Measurements from ENCODE around the gene DZIP1L.

DZIP1L gene

DNA sequence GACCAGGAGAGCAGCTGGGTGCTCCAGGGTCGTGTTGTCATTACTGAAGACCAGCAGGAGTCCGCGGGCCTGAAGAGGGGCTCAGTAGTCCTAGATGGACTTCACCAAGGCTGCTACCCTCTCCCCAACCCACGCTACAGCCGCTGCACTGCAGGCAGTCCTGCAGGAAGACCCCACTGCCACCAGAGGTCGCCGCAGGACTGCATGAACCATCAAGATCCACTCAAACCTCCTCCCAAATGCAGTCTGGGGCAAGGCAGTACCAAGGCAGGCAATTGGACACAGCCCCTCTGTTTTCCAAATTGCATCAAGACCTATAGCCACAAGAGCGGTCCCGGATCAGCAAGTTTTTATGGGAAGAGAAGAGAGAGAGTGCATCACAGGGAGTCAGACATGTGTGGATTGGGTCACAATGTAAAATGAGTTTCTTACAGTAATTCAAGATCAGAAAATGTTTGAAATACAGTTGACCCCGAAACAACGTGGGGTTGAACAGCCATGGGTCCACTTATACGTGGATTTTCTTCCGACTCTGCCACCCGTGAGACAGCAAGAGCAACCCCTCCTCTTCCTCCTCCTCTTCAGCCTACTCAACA is 46.7 kb downstream of the DZIP1L start:
- DNase-seq (ENCODE audit: low spot score): peak; percentile 66

DNA sequence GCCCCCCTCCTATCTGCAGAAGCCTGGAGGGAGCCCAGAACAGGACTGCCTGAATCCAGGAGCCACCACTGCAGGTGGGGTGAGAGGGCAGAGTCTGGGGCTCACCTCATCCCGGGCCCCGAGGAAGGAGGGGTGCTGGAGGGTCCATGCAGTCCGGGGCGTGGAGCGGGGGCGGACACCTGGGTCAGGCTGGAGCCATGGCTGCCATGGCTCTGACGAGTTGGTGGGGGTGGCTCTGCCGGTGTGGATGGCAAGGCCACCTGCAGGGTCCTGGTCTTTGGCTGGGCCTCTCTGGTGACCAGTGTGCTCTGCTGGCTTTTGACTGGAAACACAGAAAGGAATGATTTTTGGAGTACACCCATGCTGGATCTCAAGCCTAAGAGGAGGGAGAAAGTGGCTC is 47.4 kb downstream of the DZIP1L start:
- DNase-seq (ENCODE audit: low spot score): no peak

DNA sequence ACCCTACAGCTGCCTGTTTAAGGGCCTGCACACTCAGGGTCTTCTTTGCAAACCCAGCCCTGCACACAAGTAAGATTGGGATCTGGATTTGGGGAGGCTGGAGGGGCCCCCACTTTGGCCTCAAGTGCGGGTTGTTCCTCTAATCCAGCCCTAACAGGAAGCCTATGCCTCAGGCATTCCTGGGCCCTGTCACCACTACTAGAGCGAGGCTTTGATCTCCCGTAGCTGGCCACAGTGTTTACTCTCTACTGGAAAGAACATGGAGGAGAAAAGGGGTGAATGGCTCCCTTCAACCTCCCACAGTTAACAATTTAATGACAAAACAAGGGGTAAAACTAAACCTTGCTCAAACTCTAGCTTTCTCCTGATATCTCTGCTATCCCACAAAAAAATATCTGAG is 48.4 kb downstream of the DZIP1L start:
- no peak for DNase-seq (ENCODE audit: low spot score)

DNA sequence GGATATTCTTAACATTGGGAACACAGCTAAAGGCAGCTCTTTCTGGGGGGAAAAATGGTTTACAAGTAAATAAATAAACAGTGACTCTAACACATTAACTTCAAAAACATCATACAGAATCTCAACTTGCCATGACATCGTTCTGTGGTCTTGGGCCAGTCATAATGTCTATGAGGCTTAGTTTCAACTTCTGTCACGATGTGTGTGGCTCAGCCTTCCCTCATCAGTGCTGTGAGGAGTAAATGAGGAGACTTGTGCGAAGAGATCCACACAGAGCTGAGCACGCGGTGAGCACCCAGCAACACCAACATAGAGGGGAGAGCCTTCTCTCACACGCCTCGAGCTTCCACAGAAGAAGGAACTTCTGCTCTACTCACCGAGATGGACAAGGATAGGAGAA is 49.0 kb downstream of the DZIP1L start:
- no peak for DNase-seq (ENCODE audit: low spot score)

DNA sequence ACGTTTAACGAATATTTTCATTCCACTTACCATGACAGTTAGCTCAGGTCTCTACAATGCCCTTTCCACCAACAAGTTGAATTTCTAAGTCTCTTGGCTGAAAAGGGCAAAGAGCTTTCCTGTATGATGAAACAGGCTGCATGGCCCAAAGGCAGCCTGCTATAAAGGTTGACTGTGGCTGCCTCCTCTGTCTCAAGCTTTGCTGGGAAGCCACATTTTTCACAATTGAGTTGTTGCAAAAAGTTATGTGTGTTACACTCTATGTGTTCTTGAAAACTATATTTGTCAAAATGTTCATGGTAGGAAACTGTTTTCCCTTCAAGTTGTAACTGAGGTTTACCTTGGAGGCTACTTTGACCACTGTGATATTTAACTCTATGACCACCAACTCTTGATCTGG is 49.5 kb downstream of the DZIP1L start:
- DNase-seq (ENCODE audit: low spot score): no peak

DNA sequence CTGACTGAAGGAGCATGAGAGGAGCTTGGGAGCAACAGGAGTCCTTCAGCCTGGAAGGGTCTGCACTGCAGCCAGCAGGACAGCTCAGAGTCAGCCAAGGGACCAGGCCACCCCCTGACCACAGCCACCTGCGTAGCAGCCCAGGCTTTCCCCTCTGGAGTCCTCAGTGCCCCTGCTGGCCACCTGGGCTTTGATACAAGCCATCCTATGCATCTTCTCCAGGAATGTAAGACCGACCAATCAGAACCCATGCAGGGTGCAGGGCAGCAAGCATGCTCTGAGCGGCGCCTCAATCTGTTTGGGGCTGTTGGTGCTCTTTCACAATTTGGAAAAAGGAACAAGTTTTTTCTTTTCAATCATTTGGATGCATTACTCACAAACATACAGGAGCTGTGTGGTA is 52.0 kb downstream of the DZIP1L start:
- DNase-seq (ENCODE audit: low spot score): no peak

DNA sequence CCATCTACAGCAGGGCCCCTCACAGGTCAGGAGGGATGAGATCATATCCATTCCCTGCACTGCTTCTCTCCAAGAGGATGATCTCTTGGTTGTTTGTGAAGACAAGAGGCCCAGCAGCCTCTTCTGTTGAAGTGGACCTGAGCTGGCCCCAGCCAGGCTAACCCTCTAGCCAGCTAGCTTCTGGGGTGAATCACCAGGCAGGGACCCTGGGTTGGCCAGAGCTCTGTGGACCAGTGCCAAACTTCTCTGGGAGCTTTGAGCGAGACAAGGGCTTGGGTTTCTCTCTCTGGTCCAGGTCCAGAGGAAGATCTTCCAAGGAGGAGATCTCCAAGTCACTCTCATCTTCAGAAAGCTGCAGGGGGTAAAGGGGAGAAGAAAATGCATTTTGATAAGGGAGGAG is 52.8 kb downstream of the DZIP1L start:
- no peak for DNase-seq (ENCODE audit: low spot score)

DNA sequence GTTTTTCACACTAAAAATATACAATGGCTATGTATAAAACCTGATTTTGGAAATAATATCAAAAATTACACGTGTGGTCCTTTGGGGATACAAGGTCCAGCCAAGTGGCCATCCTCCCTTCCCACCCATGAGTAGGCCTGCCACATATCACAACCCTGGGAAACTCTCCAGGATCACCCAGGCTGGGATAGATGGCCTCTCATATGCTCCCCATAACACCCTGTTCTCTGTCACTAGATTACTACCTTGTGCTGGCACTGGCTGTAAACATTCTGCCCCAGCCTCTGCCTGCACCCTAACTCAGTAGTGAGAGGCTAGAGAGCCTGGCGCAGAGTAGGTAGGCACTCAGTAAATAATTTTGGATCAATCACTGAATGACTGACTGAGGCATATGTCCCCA is 53.4 kb downstream of the DZIP1L start:
- no peak for DNase-seq (ENCODE audit: low spot score)

DNA sequence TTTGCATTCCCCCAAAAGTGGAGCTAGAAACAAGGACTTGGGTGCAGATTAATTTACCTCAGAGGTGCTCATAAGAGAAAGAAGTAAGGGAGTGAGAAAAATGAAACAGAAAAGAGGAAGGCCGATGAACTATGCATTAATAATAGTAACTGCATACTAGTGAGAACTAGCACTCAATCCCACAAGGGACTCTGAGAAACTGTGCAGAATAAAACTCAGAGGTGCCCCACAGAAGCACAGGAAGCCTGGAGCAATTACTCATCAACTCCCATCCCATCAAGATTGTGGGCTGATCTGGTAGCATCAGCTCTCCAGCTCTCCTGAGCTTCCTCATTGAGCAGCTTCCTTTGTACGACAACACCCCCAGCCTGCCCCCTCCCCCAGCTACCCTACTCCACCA is 54.6 kb downstream of the DZIP1L start:
- DNase-seq (ENCODE audit: low spot score): no peak

DNA sequence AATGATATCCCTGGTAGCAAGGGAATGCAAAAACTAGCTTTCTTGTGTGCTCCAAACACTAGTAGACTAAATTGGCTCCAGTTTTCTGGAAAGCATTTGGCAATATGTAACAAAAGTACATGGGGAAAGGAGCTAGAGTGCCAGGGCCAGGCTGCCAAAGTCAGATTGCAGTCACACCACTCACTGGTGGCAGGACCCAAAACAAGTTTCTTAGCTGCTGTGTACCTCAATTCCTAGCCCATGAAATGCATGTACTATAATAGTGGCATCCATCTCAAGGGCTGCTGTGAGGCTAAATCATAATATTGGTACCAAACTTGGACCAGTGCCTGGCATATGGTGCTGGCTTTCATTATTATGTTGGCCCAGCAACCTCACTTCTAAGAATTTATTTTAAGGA is 56.1 kb downstream of the DZIP1L start:
- no peak for DNase-seq (ENCODE audit: low spot score)

DNA sequence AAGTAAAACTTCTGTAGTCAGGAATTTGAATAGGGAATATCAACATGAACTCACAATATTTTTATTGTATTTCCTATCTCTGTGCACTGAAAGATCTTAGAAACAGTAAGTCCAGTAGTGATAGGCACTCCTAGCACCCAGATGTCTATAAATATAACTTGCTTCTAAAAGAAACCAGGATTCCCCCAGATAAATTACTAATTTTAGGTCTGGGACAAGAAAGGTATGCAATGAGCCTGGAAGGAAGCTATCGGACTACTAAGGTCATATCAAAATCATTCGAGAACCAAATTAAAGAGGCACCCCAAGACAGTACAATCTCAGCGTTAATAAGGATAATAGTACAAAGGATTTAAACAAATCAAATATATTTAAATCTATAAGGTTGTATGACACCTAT is 58.0 kb downstream of the DZIP1L start:
- DNase-seq (ENCODE audit: low spot score): no peak

DNA sequence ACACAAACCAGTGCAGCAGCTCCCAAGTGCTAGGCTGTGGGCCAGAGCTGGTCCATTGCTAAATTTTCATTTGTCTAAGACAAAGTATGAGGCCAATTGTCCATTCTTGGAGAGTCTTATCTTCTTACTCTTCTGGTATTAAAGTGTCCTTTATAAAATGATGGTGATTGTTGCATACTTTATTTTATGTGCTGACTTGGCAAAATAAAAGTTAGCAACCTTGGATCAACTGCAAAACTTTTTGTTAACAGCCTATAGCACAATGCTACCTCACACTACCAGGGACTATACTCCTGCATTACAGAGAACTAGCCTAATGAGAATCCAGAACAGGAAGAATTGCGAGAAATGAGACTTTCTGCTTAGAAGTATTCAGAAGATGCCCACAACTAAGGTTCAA is 61.4 kb downstream of the DZIP1L start:
- DNase-seq (ENCODE audit: low spot score): no peak

DNA sequence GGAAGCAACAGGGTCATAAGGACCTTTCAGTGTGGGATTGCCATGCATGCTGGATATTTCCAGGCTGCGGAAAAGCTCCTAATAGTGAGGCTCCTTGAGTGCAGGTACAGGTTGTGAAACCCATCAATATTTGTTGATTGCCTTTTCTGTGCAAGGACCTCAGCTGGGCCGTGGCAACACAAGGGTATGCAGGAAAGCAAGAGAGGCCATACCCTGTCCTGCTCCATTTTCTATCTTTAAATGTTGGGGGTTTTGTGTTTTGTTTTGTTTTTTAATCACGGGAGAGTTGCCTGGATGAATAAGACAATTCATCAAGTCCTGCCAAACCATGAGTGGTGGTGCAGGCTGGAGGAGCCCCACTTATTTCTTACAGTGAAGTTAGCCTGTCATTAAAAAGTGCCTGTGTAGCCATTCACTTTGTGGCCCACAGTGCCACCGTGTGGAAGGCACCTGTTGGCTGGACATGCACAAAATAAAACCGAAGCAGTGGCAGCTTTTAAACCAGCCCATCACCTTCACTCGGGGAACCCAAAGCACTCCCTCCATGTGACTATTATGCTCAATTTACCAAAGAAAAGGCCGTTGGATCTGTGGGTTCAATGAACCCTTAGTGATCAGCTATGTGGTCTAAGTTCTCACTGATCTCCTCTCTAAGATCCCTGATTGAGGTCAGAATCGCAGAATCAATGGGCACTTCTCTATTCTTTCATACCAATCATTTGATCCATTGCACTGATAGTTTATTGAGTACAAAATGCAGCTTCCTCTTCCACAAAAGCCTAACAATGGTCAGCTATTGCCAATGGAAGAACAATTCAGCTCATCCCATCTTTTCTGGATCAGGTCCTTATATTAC is 63.2 kb downstream of the DZIP1L start:
- no peak for DNase-seq (ENCODE audit: low spot score)

DNA sequence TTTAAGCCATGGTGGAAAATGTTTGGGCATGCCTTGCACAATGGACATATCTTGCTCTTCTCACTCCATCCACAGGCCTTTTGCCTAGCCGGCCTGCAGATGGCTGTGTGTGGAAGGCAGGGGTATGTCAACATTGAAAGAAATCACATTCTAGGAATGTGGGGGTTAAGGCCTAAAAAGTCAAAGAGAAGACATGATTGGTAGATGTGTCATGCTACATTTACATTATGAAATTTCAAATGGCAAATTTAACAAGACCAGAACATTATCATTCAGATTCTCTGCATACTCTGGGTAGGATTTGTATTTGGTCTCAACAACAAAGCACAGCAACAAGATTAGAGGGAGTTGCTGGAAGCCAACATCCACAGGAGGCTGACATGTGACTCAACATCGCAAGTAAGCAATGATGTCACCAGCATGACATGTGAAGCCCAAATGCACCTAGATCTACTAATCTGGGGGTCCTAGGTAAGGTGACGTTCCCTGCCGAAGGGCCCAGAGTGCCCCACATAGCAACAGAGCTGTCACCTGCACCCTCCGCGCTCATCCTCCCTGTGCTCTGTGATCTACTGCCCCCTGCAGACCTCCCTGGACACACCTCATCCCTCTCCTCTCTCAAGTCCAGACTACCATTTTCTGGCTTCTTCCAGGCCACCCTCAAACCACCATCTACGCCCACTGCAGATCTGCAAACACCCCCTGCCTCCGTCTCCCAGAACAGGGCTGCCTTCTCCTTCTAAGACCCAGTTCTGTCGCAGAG is 66.1 kb downstream of the DZIP1L start:
- no peak for DNase-seq (ENCODE audit: low spot score)

DNA sequence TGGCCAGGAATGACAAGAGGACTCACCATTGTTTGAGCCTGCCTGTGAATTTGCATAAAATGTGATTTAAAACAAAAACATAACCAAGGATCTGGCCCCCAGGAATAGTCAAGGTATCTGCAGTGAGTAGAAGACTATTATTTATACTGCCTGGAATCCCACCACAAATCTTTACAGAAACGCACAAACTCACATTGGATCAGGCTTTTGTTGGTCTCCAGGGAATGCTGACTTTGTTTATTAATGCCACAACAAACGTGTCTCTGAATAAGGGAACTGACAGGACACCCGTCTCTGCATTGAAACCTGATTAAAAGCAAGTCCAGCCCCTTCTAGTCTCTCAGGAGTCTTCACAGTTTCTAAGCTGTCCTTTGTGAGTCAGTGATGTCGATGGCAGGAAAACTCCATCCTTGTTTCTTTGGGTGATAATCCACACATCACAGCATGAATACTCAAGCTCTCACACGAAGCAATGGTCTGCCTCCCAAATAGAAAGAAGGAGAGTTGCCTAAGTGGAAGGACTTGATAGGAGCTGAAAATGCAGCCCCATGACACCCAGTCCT is 67.7 kb downstream of the DZIP1L start:
- no peak for DNase-seq (ENCODE audit: low spot score)

DNA sequence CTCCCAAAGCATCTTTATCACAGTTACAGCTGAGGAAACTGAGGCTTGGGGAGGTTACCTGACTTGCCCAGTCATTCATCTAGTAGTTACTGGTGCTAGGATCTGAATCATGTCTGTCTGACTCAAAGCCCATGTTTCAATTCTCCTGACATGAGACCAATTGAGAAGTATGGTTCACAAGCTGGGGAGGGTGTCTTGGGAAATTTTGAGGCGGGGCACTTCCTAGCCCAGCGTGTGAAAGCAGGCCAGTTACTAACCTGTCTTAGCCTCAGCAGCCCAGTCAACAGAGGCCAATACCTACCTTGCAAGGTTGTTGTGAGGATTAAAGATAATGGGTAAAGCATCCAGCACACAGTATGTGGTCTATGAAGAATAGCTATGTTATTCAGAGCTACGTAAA is 68.5 kb downstream of the DZIP1L start:
- DNase-seq (ENCODE audit: low spot score): no peak

DNA sequence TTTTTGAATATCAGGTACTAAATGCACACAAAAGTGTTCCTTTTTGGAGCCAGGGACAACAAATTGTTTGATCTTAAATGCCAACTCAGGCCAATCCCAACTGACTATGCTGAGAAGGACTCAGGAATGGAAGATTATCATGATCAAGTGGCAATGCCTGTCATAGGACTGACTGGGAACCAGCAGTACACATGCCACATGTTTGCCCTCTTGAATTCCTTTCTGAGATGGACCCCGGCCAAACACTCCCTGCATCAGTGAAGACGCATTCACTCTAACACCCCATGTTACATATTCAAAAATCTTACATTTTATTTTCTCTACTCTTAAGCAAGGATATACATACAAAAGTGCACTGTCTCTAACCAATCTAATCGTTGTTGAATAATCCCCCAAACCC is 69.3 kb downstream of the DZIP1L start:
- DNase-seq (ENCODE audit: low spot score): no peak

DNA sequence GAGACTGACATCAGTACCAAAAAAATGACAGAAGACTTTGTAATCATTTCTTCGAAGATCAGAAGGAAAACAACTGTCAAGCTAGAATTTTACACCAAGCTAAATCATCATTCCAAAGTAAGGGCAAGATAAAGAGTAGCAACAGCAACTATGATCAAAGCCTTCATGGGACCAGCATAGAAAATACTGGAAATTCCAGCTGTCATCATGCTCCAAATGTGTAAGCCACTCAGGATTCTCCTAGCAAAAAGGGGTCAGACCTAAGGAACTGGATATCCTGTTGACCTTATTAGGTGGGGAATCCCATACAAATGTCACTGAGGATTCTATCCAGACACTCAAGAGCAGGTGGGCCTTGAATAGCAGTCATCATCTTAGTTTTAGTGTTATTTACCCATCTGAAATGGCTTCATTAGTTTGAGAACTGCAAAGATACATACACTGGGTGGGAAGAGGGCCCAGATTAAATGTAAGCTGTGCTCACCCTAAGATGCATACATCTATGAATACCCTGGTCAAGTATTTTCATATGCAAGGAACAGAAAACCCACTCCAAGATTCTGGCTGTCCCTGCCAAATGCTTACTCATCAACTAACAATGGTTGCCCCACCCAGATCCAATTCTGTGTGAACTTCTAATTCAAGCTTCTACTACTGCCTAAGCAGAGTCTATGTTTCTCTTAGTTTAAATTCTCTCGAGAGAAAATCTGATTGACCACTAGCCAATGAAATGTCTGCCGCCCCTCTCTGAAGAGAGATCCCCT is 72.0 kb downstream of the DZIP1L start:
- no peak for DNase-seq (ENCODE audit: low spot score)

DNA sequence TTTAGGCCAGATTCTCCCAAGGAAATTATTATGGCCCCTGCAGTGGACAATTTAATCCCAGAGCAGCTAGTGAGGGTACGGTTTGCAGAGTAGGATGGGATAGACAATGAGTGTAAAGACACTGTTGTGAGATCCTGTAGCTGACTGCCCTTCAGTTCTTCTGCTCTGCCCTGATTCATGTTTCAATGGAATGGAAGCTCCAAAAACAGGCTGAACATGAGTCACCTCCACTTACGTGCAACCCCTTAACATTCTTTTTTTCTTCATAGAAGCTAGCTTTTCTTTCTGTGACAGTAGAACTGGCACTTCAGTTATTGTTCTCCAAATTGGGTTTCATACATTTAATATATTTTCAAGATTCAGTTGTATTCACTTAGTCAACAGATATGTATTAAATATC is 73.4 kb downstream of the DZIP1L start:
- no peak for DNase-seq (ENCODE audit: low spot score)

DNA sequence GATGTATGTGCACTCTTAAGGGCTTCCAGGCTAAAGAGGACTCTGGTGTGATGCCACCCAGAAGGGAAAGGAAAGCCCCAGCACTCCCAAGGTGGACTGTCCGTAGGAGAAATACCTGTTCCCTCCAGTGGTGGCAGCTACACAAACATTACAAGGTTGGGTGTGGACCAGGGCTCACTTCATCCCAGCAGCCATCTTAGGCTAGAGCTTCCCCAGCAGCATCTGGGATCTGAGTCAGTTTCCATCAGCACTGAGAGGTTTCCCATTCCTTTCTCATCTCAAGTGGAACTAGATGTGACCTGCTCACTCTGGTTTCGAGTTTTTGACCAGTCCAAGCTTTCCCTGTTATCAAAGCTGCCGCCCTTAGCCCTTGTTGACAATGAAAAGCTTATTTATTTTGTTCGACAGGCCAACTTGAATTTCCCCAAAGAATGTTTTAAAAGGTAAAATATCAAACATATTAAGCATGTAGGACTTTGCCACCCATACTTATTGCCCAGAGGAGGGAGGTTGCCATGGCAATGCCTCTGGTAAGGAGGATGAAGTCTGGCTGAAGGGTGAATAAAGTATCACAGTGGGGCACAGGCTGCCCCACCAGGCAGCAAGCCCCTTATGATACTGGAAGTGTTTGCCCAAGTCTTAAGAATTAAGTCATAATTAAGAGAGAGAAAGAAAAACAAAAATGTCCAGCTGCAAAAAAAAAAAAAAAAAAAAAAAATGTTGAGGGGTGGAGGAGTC is 76.5 kb downstream of the DZIP1L start:
- no peak for DNase-seq (ENCODE audit: low spot score)

DNA sequence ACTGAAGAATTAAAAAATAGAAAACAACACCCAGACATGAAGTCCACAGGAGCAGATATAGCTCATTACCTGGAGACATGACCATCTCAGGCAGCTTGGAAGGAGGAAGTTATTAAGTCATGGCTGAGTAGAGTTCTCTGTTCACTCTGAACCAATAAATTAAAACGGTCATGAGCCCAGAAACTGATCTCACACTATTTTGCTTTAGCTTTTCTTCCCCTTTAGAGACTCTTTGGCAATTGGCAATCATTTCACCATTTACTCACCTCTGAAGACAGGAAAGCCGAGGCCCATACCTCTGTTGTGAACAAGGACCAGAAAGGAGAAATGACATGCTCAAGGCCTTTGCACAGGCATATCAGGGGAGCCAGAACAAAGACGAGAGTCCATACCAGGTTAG is 78.8 kb downstream of the DZIP1L start:
- DNase-seq (ENCODE audit: low spot score): no peak
